Activated CD4-positive, CD25-positive, alpha-beta regulatory T cell treated with anti-CD3 and anti-CD28 coated beads, Interleukin-2, amount 50 U/mL, for 72 hours (primary cell): ENCODE results near the gene TP53BP2.
"Not testable (repeated sequence)": the region's sequence is repeated elsewhere in the genome, so short reads cannot be mapped to it uniquely, and the experiment has no call there.

Experiments
- DNase-seq: peaks from one replicate; pipeline ENCODE4 v3.0.0; 2021

The TP53BP2 gene

GRCh38 chr1:223738465-223739365 lies 107.0 kb downstream of the TP53BP2 start:
- no peak for DNase-seq

GRCh38 chr1:223737342-223737741 lies 108.4 kb downstream of the TP53BP2 start:
- no peak for DNase-seq

GRCh38 chr1:223736638-223737037 lies 109.1 kb downstream of the TP53BP2 start:
- not testable (repeated sequence) for DNase-seq

- DNase-seq, result no peak
These were observed 111.6 kb downstream of the TP53BP2 start for GRCh38 chr1:223733898-223734852.

GRCh38 chr1:223732993-223733798 lies 112.6 kb downstream of the TP53BP2 start:
- DNase-seq, result no peak

GRCh38 chr1:223731133-223731770 lies 114.5 kb downstream of the TP53BP2 start:
- DNase-seq, result no peak

- DNase-seq, result no peak
These were observed 115.1 kb downstream of the TP53BP2 start for GRCh38 chr1:223730479-223731132.

GRCh38 chr1:223729906-223730305 lies 115.8 kb downstream of the TP53BP2 start:
- no peak for DNase-seq
